GM19455 (cell line): ENCODE measurements around the gene CCDC88A.
A peak's percentile ranks its signal among the peaks of the same experiment; 100 is the strongest.

Experiments used
- ATAC-seq: cut with Tn5 transposase; IDR thresholded peaks from one replicate; pipeline ENCODE4 v1.9.1; 2021; ENCODE audit not compliant: unreplicated experiment

Gene CCDC88A

DNA sequence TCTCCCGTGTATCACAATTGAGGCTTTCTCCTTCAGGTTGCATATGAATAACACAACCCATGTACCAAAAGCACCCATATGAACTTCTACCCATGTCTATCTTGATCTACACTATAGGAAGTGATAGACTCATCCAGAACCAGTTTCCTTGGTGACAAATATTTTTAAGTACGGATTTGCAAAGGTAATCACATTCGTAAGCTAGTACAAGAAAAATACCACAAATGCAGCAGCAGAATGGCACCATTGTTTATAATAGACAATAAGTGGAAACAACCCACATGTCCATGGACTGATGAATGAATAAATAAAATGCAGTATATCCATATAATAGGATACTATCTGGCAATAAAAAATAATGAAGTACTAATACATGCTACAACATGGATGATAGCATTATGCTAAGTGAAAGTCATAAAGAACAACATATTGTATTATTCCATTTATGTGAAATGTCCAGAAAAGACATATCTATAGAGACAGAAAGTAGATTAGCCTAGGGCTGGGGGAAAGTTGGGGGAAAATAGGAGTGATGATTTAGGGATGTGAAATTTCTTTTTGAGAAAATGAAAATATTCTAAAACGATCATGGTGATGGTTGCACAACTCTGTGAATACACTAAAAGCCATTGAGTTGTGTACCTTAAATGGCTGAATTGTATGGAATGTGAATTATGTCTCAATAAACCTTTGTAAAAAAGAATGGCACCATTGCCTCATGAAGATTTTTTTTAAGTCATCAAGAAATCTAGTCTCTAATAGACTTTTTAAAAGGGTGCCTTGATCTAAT is 3.4 kb upstream of the CCDC88A start:
- no peak for ATAC-seq

DNA sequence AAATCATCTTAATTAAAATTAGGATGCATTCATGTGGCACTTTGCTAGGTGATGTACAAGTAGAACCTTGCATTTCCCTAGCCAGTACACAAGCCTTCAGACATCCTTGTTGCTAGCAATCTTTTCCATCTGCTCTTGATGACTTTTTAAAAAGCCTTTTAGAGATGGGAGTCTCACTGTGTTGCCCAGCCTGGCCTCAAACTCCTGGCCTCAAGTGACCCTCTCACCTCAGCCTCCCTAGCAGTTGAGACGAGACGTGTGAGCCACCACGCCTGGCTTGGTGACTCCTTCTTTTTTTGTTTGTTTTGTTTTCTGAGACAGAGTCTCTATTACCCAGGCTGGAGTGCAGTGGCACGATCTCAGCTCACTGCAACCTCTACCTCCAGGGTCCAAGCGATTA is 1.7 kb upstream of the CCDC88A start:
- ATAC-seq: no peak

DNA sequence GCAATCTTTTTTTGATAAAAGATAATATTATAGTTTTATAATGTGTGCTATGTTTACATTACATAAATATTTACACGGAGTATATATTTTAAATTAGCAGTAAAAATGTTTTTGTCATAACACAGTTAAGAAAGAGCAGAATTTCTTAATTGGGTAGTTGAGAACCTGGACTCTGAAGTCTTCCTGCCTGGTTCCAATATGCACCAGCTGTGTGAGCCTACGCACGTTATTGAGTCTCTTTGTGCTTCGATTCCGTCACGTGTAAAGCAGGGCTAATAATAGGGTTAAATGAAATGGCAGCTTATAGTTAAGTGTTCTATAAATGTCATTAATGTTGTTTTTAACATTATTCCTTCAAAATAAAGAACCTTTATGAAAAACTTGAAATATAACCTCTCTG is 1.2 kb upstream of the CCDC88A start:
- no peak for ATAC-seq

- ATAC-seq: no peak
Observed at GRCh38 chr2:55420439-55420725, 726 bp upstream of the CCDC88A start.

- peak; percentile 16 for ATAC-seq
Observed at GRCh38 chr2:55419233-55419678, 400 bp downstream of the CCDC88A start.

DNA sequence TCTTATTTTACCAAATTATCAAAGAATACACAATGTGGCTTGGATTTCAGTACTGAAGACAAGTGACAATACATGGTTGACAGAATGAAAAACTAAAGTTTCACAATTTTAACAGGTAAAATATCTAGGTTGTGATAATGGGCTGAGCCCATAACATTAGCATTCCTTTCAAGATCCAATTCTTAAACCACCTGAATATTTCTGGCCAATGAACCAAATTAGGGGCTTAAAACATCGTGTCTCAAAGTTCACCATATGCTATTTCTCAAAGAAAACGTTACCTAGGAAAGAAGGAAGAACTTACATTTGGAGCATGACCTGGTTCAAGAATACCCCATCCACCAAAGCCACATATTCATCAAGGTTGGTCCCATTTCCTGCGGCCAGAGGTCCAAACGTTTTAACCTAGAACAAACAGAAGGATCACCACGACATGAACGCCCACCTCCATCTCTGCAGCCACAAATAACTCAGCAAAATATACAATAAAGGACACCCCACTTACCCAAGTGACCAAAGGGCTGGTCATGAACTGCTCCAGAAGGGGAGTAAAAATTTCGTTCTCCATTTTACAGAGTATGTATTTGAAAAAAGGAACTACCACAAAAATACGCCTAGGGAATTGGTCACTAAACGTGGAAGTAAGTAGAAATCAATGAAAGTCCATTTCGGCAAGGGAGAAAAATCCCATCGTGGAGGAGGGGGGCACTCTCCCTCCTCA is 984 bp downstream of the CCDC88A start:
- no peak for ATAC-seq

GRCh38 chr2:55418072-55418471 is 1.6 kb downstream of the CCDC88A start:
- no peak for ATAC-seq

GRCh38 chr2:55416786-55417568 is 2.7 kb downstream of the CCDC88A start:
- ATAC-seq: no peak

DNA sequence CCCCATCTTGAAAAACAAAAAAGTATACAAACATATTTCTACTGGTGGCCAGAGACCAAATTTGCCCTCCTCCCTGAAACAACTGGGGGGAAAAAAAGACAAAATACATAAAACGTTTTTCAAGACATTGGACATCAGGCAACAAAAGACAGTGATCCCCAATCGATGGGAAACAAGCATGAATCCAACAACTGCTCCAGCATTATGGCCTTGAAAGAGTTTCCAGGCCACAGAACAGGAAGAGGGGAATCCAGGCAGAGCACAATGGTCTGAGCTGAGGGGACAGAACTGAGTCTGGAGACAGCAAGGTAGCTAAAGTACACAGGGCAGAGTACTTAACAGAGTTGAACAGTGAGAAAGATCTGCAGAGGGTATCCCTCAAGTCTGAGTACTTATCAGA is 4.4 kb downstream of the CCDC88A start:
- no peak for ATAC-seq

GRCh38 chr2:55408918-55409868 is 10.5 kb downstream of the CCDC88A start:
- ATAC-seq: no peak

DNA sequence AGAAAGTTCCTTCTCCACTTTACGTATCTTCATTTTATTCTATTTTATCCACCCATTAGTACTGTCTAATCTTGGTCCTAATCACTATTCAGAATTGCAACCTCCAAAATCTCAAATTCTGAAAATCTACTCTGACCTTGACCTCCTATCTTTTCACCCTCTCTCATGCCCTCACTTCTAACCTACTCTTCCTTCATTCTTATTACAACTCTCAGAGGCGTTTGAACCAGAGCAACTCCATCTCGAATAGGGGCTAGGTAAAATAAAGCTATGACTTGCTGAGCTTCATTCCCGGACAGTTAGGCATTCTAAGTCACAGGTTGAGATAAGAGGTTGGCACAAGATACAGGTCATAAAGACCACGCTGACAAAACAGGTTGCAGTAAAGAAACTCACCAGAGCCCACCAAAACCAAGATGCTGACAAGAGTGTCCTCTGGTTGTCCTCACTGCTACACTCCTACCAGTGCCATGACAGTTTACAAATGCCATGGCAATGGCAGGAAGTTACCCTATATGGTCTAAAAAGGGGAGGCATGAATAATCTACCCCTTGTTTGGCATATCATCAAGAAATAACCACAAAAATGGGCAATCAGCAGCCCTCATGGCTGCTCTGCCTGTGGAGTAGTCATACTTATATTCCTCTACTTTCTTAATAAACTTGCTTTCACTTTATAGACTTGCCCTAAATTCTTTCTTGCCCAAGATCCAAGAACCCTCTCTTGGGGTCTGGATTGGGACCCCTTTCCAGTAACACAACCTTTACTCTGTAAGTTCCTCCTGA is 11.4 kb downstream of the CCDC88A start:
- no peak for ATAC-seq

DNA sequence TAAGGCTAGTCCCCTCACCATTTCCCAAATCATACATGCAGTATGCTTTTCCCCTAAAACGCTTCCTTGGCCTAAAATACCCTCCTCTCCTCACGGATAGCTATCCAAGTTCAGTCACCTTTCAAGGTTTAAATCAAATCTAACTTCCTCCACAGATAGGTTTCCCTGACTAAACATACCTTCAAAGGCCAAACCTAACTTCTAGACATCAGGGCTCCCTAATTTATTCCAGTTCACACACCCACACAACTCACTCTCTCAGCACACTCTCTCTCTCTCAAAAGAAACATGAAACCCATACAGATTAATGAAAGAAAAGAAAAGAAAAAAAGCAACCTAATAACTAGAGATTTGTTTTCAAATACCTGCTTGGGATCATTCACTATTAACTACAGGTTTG is 14.5 kb downstream of the CCDC88A start:
- ATAC-seq: no peak

- ATAC-seq: no peak
Observed at GRCh38 chr2:55403256-55403998, 16.2 kb downstream of the CCDC88A start.

GRCh38 chr2:55401124-55401523 is 18.5 kb downstream of the CCDC88A start:
- no peak for ATAC-seq

DNA sequence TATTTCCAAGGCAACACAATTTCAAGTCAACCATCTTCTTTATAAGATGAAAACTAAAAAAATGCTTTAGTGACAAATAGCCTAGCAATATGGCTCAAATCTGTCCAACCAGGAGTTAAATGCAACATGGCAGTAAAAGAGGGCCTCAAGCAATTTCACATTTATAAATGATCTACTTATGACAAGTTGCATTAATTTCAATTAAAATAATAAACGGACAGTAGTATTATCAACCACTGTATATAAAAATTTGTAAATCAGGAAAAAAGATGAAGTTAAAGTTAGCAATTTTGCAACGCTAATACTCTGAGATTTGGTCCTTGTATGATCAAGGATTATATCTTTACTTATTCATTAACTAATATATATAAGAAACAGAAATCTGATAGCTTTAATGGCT is 19.3 kb downstream of the CCDC88A start:
- ATAC-seq: no peak

- ATAC-seq: no peak
Observed at GRCh38 chr2:55399815-55400214, 19.8 kb downstream of the CCDC88A start.

DNA sequence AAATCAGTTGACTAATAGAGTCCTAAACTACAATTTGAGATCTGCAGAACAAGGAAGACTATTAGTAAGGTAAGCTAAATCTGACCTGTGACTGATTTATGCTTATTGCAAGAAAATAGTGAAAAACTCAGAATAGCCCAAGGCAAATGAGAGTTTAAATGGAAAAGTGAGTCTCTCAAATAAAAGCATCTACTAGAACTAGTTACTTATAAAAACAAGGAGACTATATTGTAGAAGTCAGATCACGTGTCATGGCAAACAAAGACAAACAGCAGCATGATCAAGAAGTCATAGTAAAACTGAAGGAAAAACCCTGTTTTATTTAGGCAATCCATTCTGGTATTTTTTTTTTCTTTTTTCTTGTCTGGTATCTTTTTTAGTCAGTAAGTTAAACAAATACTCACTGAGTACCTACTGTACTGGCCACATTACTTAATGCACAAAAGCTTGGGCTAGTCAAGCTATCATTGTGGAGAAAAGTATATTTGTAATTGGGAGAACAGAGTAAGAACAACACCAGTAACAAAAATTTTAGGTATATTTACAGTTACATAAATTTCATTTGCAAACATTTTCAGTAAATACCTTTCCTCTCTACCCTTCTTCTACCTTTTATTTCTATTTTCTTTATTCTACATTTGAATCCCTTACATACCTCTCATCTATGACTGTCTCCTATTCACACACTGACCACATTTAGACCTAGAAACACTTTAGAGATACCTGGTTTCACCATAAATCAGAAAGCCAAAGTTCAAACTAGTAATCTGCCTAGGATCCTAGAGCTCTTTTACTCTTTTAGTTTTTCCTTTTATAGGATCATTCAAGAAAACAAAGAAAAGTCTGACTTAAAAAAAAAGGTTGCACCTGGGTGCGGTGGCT is 23.7 kb downstream of the CCDC88A start:
- no peak for ATAC-seq

DNA sequence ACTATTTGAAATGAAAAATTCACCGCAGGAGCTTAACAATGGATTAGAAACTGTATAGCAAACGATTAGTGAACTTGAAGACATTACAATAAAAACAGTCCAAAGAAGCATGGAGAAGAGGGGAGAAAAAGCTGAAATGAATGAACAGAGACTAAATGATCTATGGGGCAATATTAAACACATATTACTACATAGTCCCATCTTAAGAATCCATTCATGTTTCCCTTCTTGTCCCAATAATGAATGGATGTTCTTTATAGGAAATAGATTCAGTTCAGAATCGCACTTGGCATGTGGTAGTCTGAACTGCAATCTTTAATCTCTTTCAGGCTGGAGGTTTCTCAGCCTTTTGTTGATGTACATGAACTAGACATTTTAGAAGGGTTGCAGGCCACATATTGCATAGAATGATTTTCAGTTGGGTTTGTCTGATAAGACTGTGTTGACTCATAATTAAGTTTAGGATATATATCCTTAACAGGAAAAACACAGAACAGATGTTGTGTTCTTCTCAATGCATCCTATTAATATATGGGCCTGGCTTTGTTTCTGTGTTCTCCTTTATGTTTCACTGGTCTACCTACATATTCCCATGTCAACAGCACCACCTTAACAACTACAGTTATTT is 27.9 kb downstream of the CCDC88A start:
- ATAC-seq: no peak
